ENCODE measurements around the gene ACVR1C.
"Not testable (repeated sequence)": the region's sequence is repeated elsewhere in the genome, so short reads cannot be mapped to it uniquely, and the experiment has no call there.

DNA sequence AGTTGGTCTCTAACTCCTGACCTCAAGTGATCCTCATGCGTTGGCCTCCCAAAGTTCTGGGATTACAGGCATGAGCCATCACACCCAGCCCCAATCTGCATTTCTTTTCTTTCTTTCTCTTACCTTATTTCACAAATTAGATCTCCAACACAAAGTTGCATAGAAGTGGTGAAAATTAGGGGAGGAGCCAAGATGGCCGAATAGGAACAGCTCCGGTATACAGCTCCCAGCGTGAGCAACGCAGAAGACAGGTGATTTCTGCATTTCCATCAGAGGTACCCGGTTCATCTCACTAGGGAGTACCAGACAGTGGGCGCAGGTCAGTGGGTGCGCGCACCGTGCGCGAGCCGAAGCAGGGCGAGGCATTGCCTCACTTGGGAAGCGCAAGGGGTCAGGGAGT, 113.7 kb downstream of the ACVR1C start:
- TF ChIP-seq, protein P1, sequence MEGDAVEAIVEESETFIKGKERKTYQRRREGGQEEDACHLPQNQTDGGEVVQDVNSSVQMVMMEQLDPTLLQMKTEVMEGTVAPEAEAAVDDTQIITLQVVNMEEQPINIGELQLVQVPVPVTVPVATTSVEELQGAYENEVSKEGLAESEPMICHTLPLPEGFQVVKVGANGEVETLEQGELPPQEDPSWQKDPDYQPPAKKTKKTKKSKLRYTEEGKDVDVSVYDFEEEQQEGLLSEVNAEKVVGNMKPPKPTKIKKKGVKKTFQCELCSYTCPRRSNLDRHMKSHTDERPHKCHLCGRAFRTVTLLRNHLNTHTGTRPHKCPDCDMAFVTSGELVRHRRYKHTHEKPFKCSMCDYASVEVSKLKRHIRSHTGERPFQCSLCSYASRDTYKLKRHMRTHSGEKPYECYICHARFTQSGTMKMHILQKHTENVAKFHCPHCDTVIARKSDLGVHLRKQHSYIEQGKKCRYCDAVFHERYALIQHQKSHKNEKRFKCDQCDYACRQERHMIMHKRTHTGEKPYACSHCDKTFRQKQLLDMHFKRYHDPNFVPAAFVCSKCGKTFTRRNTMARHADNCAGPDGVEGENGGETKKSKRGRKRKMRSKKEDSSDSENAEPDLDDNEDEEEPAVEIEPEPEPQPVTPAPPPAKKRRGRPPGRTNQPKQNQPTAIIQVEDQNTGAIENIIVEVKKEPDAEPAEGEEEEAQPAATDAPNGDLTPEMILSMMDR (conservative IDR thresholded peaks at IDR 0.05; ENCODE audit: low read length), result not testable (repeated sequence)
- not testable (repeated sequence) for TF ChIP-seq EZH2phosphoT487 (IDR thresholded peaks at IDR 0.05; ENCODE audit: borderline replicate concordance)

Measured in Loucy (cell line).